GM23338 (cell line): Measurements from ENCODE around the gene CACNB2. TPM values are rescaled to one million over a fixed set of nuclear protein-coding genes. Genes with fewer than 3 reads are reported as not detected.

Source experiments
- ATAC-seq: fragments of 200-7000 bp; cut with Tn5 transposase; 3 replicates; pipeline ENCODE4 v1.9.1; 2020
- DNase-seq: peaks from one replicate; pipeline ENCODE4 v3.0.0-alpha.2; 2015; ENCODE audit warnings: low spot score
- H2AFZ ChIP-seq: fragments of 200-600 bp; sonication (generic); 2 replicates; pipeline ENCODE4 v1.8.0; 2016; ENCODE audit warnings: antibody characterized with exemption, mild to moderate bottlenecking, moderate library complexity
- H3F3A ChIP-seq: fragments of 200-600 bp; sonication (generic); replicated peaks from 2 replicates; pipeline ENCODE4 v1.8.0; 2017; ENCODE audit warnings: antibody characterized with exemption, mixed run types, low read depth
- H3K27ac ChIP-seq: fragments of 200-600 bp; sonication (generic); 2 replicates; pipeline ENCODE4 v1.6.1; 2016; ENCODE audit warnings: low read depth
- H3K27me3 ChIP-seq: fragments of 200-600 bp; sonication (generic); 2 replicates; pipeline ENCODE4 v1.8.0; 2016; ENCODE audit warnings: mild to moderate bottlenecking, mixed run types, moderate library complexity; ENCODE audit not compliant: insufficient read depth
- H3K36me3 ChIP-seq: fragments of 200-600 bp; sonication (generic); 2 replicates; pipeline ENCODE4 v1.8.0; 2016; ENCODE audit warnings: mild to moderate bottlenecking; ENCODE audit not compliant: insufficient read depth
- H3K4me1 ChIP-seq: fragments of 200-600 bp; sonication (generic); 2 replicates; pipeline ENCODE4 v1.8.0; 2016; ENCODE audit warnings: mild to moderate bottlenecking, moderate library complexity; ENCODE audit not compliant: insufficient read depth
- H3K4me2 ChIP-seq: fragments of 200-600 bp; sonication (generic); 2 replicates; pipeline ENCODE4 v1.7.1; 2017; ENCODE audit warnings: mixed run types
- H3K4me3 ChIP-seq: fragments of 200-600 bp; sonication (generic); 2 replicates; pipeline ENCODE4 v1.6.1; 2016; ENCODE audit warnings: mixed run types
- H3K79me2 ChIP-seq: fragments of 200-600 bp; sonication (generic); replicated peaks from 2 replicates; pipeline ENCODE4 v1.8.0; 2017; ENCODE audit warnings: mild to moderate bottlenecking; ENCODE audit not compliant: insufficient read depth
- H3K9me2 ChIP-seq: fragments of 200-600 bp; sonication (generic); 2 replicates; pipeline ENCODE4 v1.8.0; 2017; ENCODE audit not compliant: insufficient read depth
- H4K20me1 ChIP-seq: fragments of 200-600 bp; sonication (generic); replicated peaks from 2 replicates; pipeline ENCODE4 v1.8.0; 2017; ENCODE audit warnings: mild to moderate bottlenecking; ENCODE audit not compliant: insufficient read depth
- H3K27ac Mint-ChIP-seq: 2 replicates; pipeline ENCODE4 v1.8.0; 2020; ENCODE audit warnings: inconsistent platforms, mild to moderate bottlenecking, moderate library complexity, mixed read lengths
- H3K27me3 Mint-ChIP-seq: 3 replicates; pipeline ENCODE4 v1.8.0; 2022; ENCODE audit warnings: low read depth, mild to moderate bottlenecking, moderate library complexity, mixed read lengths, inconsistent platforms; ENCODE audit not compliant: insufficient read depth, poor library complexity
- H3K36me3 Mint-ChIP-seq: 3 replicates; pipeline ENCODE4 v1.8.0; 2021; ENCODE audit warnings: low read depth, mild to moderate bottlenecking, inconsistent platforms, moderate library complexity, mixed read lengths
- H3K4me1 Mint-ChIP-seq: 3 replicates; pipeline ENCODE4 v1.8.0; 2020; ENCODE audit warnings: mild to moderate bottlenecking, inconsistent platforms, mixed read lengths
- H3K4me3 Mint-ChIP-seq: 3 replicates; pipeline ENCODE4 v1.8.0; 2021; ENCODE audit warnings: moderate library complexity, mild to moderate bottlenecking, inconsistent platforms, mixed read lengths
- H3K9me3 Mint-ChIP-seq: 3 replicates; pipeline ENCODE4 v1.8.0; 2020; ENCODE audit warnings: moderate library complexity, mild to moderate bottlenecking, inconsistent platforms, mixed read lengths
- JUNB ChIP-seq: IDR thresholded peaks from one replicate; pipeline ENCODE4 v1.6.1; 2016; ENCODE audit warnings: antibody characterized with exemption; ENCODE audit not compliant: unreplicated experiment
- NANOG ChIP-seq: IDR thresholded peaks from 2 replicates; pipeline ENCODE4 v1.6.1; 2016; ENCODE audit warnings: antibody characterized with exemption, borderline replicate concordance
- STAT1 ChIP-seq: IDR thresholded peaks from one replicate; pipeline ENCODE4 v1.6.1; 2016; ENCODE audit warnings: antibody characterized with exemption; ENCODE audit not compliant: unreplicated experiment
- ZNF114 ChIP-seq: fragments of 250-450 bp; sonication (Bioruptor Pico); IDR thresholded peaks from 2 replicates; pipeline ENCODE4 v1.5.0; 2020; ENCODE audit warnings: mild to moderate bottlenecking, moderate library complexity
- ZNF462 ChIP-seq: fragments of 250-450 bp; sonication (Bioruptor Pico); IDR thresholded peaks from 2 replicates; pipeline ENCODE4 v1.5.0; 2020; ENCODE audit warnings: mild to moderate bottlenecking, moderate library complexity
- polyA plus RNA-seq: library from polyadenylated mRNA; unstranded; fragments of >200 nt; fragmentation: Nextera tagmentation; extraction: Ambion mirVana; gene quantifications from 2 replicates; pipeline ENCODE4 v1.2.1, GENCODE V29; 2016
- total RNA-seq: library from RNA; depleted of rRNA; stranded (reverse); fragments of >200 nt; shearing (Covaris generic); gene quantifications from 2 replicates; pipeline ENCODE4 v1.2.3, GENCODE V29; 2014
- TF ChIP-seq, protein P1 (sequence below), 2 experiments: fragments of 200-600 bp in 1 of 2; sonication (generic) in 1 of 2; conservative IDR thresholded peaks; 2 replicates each; pipeline versions ENCODE4 v1.5.1 to v1.6.1; 2016 to 2017; ENCODE audit warnings: antibody characterized with exemption in 2 of 2, low read depth in 2 of 2, mild to moderate bottlenecking in 2 of 2, moderate library complexity in 1 of 2

CACNB2 gene
- total and polyA plus RNA-seq, 2 experiments from 2014 or later: 5.0 to 5.9 TPM

DNA sequence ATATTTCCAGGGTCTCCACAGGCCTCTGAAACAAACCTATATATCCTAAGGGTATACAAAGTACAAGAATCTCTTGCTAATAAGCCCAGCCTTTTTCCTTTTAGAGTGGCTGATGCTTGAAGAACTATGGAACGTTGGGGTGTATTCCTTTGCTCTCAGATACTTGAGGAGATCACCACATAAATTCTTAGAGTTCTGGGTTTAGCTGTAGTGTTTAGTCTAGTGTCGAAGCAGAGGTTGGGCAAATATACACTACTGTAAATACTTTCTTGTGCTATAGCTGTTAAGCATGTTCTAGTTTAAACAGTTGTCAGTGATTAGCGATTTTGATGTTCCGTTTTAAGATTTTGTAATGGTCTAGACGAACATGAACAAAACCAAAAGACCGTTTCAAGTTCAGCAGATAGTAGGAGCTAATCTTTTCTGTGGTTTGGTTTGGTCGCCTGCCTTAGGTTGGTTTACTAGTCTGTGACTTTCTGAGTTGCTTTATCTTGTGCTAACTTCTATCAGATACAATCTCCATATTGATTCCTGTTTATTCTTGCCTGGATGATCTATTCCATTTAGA, 281.6 kb downstream of the CACNB2 start (continued):
- no peak for TF ChIP-seq ZNF462 (CRISPR knock-in tag)
- TF ChIP-seq NANOG: no peak
- no peak for TF ChIP-seq ZNF114 (CRISPR knock-in tag)
- no peak for TF ChIP-seq STAT1

GRCh38 chr10:18423058-18423637, 282.9 kb downstream of the CACNB2 start:
- Histone ChIP-seq H3K4me2 (no peak overlapping the region), H3K4me1 (peaks cover 4% of the 10 kb centered on the region; the same call in 1 of the 2 replicates), H3K9me2 (no peaks in the 10 kb centered on the region), H3K4me3 (no peak overlapping the region), H2AFZ (no peak overlapping the region), H3K79me2 (no peaks in the 10 kb centered on the region), H3F3A (no peaks in the 10 kb centered on the region), H3K27ac (no peak overlapping the region), H3K27me3 (no peaks in the 10 kb centered on the region), H3K36me3 (no peaks in the 10 kb centered on the region), H4K20me1 (no peaks in the 10 kb centered on the region)
- Mint-ChIP-seq H3K4me3 (no peak overlapping the region), H3K36me3 (no peaks in the 10 kb centered on the region), H3K27ac (no peak overlapping the region), H3K27me3 (no peaks in the 10 kb centered on the region), H3K9me3 (no peaks in the 10 kb centered on the region), H3K4me1 (peaks cover 16% of the 10 kb centered on the region; the same call in 2 of the 3 replicates)
- ATAC-seq: peak; percentile 56; the same call in 1 of the 3 replicates
- peak; percentile 36 for DNase-seq
- no peak for TF ChIP-seq JUNB
- no peak for TF ChIP-seq ZNF462 (CRISPR knock-in tag)
- TF ChIP-seq, protein P1, sequence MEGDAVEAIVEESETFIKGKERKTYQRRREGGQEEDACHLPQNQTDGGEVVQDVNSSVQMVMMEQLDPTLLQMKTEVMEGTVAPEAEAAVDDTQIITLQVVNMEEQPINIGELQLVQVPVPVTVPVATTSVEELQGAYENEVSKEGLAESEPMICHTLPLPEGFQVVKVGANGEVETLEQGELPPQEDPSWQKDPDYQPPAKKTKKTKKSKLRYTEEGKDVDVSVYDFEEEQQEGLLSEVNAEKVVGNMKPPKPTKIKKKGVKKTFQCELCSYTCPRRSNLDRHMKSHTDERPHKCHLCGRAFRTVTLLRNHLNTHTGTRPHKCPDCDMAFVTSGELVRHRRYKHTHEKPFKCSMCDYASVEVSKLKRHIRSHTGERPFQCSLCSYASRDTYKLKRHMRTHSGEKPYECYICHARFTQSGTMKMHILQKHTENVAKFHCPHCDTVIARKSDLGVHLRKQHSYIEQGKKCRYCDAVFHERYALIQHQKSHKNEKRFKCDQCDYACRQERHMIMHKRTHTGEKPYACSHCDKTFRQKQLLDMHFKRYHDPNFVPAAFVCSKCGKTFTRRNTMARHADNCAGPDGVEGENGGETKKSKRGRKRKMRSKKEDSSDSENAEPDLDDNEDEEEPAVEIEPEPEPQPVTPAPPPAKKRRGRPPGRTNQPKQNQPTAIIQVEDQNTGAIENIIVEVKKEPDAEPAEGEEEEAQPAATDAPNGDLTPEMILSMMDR (conservative IDR thresholded peaks at IDR 0.05; ENCODE audit: low read depth in 2 of 2): peak; percentile 25 to 35; a peak in 3 of 4 replicates
